ENCODE measurements around the gene ACOX3. TPM values are rescaled to one million over a fixed set of nuclear protein-coding genes. Genes with fewer than 3 reads are reported as not detected.
"Not testable (repeated sequence)": the region's sequence is repeated elsewhere in the genome, so short reads cannot be mapped to it uniquely, and the experiment has no call there.

The ACOX3 gene
- total RNA-seq, 1 donor from 2014 or later, result 22.5 TPM

DNA sequence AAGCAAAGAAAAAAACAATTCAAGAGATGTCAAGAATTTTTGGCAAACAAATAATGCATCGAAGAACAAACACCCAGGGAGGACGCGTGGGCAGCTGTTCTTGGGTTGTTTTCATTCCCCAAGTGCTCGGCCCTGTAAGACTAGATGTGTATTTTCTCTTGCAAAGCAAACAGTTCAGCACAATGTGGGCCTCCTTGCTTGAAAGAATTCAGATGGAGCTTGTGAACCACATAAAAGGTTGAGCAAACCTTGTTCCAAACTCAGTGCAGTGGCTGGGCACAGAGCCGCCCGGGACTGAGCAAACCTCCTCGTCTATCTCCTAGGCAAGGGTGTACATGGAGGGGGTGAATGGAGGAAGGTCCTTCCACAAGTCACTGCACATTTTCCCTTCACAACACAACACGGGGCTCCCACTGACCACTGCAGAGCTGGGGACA is 88.6 kb downstream of the ACOX3 start:
- DNase-seq, result peak; percentile 44
- intact Hi-C loops (cut with DNase I), result no loop called here
- ATAC-seq (ENCODE audit: poor library complexity), result peak; percentile 40

DNA sequence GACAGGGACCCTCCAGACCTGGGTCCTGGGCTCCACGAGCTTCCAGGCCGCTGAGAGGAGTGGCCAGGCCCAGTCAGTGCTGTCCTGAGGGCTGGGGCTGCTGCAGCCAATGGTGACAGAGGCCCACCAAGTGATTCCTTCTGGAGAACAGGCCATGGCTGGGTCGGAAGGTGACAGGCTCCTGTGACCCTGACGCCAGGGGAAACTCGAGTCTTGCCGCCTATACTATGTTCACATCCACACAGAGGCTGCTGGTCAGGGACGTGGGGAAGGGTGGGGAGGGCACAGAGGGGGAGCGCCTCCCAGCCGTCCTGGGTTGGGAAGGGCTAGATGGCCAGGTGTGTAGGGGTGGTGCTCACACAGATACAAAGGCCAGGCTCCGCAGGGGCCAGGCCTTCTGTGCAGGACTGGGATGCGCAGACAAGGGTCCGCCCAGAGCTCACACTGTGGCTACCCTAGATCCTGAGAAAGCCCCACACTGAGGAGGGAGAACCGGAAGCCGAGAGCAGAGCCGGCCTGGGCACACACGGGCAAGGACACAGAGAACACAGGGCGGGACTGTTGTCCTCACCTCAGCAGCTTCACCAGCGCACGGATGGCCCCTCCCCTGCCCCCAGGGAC is 89.6 kb downstream of the ACOX3 start:
- DNase-seq (no peak), ATAC-seq (ENCODE audit: poor library complexity) (no peak)
- intact Hi-C loops (cut with DNase I), result no loop called here

DNA sequence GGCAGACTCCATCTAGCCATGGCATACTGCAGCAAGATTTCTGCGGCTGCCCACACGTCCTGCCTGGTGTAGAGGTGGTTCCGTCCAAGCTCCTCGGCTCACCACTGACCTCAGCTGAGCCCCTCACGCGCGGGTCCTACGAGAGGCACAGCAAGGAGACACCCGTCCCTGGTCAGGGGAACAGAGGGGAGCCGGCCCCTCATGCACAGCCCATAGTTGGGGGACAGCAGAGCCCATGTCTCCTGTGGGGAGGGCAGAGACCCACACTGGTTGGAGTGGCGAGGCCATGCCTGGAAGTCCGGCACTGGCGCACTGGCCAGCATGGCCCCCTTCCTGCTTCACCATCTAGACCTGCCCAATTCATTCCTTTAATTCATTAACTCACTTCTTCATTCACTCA is 90.2 kb downstream of the ACOX3 start:
- intact Hi-C loops (cut with DNase I), result no loop called here
- ATAC-seq (ENCODE audit: poor library complexity), result no peak
- DNase-seq, result no peak

DNA sequence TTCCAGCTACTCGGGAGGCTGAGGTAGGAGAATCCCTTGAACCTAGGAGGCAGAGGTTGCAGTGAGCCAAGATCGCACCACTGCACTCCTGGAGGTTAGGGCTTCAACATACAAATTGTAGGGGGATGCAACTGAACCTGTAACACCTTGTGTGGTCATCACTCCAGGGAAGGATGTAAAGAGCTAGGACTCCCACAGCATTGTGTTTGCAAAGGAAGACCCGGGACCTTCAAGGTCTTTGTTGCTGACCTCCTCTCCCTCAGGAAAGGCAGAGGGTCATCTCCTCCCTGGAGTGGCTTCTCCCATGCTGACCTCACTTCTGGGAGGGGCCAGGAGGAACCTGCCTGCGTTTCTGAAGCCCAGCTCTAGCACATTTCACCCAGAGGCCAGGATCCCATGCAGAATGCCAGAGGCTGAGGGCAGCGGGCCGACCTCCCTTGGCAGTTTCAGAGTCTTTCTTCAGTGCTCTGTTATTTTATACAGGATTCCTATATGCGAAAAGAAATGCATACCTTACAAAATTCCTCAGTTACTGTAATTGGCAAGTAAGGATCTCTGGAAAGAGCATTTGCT is 90.8 kb downstream of the ACOX3 start:
- intact Hi-C loops (cut with DNase I), result loop anchor here (10.0 kb wide), 1 partner anchor 45 kb away; no protein-coding TSS in a partner anchor
- DNase-seq, result no peak
- no peak for ATAC-seq (ENCODE audit: poor library complexity)

DNA sequence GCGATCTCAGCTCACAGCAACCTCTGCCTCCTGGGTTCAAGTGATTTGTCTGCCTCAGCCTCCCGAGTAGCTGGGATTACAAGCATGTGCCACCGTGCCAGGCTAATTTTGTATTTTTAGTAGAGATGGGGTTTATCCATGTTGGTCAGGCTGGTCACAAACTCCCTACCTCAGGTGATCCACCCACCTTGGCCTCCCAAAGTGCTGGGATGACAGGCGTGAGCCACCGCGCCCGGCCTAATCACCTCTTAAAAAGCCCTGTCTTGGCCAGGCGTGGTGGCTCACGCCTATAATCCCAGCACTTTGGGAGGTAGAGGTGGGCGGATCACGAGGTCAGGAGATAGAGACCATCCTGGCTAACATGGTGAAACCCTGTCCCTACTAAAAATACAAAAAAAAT is 91.3 kb downstream of the ACOX3 start:
- not testable (repeated sequence) for DNase-seq; ATAC-seq (ENCODE audit: poor library complexity)
- intact Hi-C loops (cut with DNase I), result loop anchor here (10.0 kb wide), 1 partner anchor 46 kb away; no protein-coding TSS in a partner anchor

DNA sequence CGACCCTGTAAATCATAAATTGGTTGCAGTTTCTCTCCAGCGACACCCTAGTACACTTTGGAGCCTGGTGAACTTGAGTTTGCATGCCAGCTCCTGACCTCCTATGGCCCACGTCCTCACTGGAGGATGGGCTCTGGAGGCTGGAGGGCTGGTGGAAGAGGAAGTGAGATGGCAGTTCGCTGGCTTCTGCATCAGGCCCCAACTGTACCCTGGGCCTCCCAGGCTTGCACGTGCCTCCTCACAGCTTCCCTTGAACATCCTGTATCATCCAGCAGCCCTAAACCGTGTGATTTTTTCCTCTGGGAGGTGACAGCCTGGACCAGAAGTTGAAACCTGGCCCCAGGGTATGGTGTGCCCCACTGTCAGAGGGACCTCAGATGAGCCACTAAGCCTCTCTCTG is 92.5 kb downstream of the ACOX3 start:
- no peak for ATAC-seq (ENCODE audit: poor library complexity)
- intact Hi-C loops (cut with DNase I), result loop anchor here (10.0 kb wide), 1 partner anchor 47 kb away; no protein-coding TSS in a partner anchor
- DNase-seq, result no peak

DNA sequence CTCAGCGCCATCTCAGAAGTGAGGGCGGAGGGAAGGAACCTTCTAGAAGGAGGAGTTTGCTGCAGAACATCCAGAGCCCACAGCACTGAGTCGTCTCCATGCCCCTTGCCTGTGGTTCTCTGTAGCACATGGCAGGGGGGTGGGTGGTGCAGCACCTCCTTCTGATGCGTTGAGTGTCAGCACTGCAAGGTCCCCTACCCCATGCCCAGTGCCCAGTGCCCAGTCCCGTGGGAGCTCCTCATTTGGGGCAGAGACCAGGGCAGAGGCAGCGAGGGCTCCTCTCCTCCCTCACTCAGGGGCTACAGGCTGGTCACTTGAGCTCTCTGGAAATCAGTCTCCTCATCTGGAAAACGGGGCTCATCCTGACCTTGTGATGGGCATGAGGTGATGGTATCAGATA is 92.9 kb downstream of the ACOX3 start:
- no peak for DNase-seq
- intact Hi-C loops (cut with DNase I), result loop anchor here (10.0 kb wide), 1 partner anchor 47 kb away; no protein-coding TSS in a partner anchor
- no peak for ATAC-seq (ENCODE audit: poor library complexity)

DNA sequence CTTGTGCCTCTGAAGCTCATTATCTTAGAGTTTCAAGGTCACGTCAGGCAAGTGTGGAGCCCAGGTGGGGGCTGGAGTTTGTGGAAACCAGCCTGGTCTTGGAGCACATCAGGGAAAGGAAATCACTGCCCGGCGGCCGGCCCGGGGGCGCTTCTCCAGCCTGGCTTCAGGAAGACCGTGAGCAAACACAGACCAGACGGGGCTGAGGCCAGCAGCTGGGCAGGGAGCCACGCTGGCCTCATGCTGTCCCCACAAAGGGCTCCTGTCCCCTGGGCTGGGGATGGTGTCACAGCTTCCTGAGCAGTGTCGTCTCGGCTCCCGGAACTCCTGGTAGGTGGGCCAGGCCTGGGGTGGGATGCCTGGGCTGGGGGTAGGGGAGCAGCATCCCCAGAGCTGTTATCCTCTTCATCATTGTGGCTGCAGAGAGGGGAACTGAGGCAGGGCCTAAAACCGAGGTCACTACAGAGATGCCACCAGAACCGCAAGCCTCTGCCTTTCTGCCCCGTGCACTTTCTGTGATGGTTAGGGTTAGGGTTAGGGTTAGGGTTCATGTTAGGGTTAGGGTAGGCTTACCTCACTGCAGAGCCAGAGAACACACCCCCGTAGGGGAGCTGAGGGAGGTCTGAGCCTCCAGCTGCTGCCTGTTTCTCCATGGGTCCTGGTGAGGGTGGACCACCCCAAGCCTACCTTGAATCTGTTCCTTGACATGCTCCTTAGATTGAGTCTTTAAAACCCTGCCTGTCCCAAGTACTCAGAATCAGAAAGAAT is 93.5 kb downstream of the ACOX3 start:
- intact Hi-C loops (cut with DNase I), result loop anchor here (10.0 kb wide), 1 partner anchor 48 kb away; no protein-coding TSS in a partner anchor
- DNase-seq (peak; percentile 51), ATAC-seq (ENCODE audit: poor library complexity) (peak; percentile 37)

DNA sequence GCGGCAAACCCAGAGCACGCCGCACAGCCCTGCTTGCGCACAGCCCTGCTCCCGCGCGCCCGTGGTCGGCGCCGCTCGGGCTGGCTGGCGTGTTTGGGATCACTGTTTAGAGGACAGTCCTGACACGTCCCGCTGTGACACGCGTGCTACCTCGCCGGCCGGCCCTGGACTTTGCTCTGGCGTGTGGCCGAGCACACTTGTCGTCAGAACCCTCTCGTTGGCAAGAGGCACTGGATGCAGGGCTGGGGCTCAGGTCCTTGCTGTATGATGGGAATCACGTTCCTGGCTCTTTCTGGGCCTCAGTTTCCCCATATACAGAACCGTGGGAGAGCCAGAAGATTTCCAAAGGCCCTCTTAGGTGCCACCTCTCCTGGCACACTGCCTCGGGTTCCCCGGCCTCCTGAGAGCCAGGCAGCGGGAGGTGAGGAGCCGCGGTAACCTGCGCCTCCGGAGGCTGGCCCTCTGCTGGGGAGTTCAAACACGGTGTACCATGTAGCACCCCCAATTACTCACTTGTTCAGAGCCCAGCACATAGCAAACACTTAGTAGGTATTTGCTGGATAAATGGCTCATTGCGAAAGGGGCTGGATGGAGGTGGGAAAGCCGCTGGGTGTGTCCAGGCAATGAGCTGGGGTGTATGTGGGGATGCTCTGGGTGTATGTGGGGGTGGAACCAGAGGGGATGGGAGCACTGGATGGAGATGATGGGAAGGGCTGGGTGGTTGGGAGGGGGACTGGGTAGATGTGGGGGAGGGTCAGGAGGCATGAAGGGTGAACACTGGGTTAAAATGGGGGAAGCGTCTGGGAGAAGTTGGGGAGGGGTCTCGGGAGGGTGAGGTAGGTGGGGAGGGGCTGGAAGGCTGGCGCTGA is 94.3 kb downstream of the ACOX3 start:
- intact Hi-C loops (cut with DNase I), result loop anchor here (10.0 kb wide), 1 partner anchor 49 kb away; no protein-coding TSS in a partner anchor
- DNase-seq, result peak; percentile 45
- ATAC-seq (ENCODE audit: poor library complexity), result no peak

DNA sequence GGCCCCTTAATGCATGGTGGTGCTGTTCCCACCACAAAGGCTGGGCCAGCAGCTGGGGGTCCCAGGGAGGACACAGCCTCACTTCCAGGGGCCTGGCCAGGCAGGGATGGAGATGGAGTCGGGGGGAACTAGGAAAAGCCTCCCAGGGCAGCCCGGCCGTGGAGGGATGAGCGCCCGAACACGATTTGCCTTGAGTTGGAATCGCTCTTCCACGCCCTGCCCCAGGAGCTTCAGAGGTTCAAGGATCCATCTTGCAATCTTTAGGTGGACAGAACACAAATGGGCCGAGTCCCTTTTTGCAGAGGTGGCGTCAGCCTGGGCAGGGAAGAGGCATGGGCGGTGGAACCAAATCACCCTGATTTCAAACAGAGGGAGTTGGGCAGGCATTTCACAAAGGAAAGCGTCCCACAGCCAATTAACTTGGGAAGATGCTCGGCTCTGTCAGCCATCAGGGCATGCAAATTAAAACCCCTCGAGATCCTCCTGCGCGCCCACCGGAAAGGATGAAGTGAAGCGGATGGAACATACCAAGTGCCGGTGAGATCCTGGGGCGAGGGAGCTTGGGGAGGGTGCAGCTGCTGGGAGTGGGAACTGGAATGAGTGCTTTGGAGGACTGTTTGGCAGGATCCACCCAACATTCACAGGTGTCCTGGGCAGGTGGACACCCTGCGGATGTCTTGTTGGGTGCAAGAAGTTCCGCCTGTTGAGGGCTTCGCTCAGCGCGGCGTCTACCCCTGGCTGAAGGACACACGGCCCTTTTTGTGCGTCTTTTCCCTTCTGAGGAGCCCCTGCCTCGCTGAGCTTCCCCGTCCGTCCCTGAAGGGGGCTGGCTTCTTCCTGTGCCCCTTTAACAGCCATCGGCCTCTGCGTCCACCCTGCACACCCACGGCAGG is 95.2 kb downstream of the ACOX3 start:
- ATAC-seq (ENCODE audit: poor library complexity) (no peak), DNase-seq (peak; percentile 23)
- intact Hi-C loops (cut with DNase I), result loop anchor here (10.0 kb wide), 1 partner anchor 50 kb away; no protein-coding TSS in a partner anchor

DNA sequence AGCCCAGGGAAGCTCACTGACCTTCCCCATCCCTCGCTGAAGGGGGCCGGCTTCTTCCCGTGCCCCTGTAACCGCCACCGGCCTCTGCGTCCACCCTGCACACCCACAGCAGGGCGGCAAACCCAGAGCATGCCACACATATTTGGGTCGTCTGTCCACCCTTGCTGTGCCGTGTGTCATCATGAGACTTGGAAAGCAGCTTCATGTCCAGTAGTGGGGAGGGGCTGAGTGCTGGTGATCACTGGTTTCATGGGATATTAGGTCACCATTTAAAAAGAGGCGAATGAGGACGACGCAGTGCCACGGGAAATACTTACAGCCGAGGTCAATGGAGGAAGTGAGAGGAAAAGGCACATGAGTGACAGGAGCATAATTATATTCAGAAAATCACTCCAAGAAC is 96.1 kb downstream of the ACOX3 start:
- peak; percentile 35 for DNase-seq
- no peak for ATAC-seq (ENCODE audit: poor library complexity)
- intact Hi-C loops (cut with DNase I), result loop anchor here (10.0 kb wide), 1 partner anchor 50 kb away; no protein-coding TSS in a partner anchor

DNA sequence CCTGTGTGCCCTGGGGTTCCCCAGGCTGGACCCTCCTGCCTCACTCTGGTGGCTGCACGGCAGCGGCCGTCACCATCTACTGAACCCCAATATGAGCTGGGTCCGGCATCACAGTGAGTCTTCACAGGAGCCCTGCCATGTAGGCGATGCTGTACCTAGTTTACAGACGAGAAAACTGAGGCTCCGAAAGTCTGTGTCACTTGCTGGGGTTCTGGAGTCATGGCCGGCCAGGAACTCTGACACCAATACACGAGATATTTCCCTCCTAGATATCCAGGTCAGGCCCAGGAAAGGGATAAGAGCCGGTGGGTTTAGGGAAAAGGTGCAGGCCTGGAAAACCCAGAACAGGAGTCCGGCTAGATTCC is 96.6 kb downstream of the ACOX3 start:
- ATAC-seq (ENCODE audit: poor library complexity), result no peak
- no peak for DNase-seq
- intact Hi-C loops (cut with DNase I), result loop anchor here (10.0 kb wide), 1 partner anchor 51 kb away; no protein-coding TSS in a partner anchor

DNA sequence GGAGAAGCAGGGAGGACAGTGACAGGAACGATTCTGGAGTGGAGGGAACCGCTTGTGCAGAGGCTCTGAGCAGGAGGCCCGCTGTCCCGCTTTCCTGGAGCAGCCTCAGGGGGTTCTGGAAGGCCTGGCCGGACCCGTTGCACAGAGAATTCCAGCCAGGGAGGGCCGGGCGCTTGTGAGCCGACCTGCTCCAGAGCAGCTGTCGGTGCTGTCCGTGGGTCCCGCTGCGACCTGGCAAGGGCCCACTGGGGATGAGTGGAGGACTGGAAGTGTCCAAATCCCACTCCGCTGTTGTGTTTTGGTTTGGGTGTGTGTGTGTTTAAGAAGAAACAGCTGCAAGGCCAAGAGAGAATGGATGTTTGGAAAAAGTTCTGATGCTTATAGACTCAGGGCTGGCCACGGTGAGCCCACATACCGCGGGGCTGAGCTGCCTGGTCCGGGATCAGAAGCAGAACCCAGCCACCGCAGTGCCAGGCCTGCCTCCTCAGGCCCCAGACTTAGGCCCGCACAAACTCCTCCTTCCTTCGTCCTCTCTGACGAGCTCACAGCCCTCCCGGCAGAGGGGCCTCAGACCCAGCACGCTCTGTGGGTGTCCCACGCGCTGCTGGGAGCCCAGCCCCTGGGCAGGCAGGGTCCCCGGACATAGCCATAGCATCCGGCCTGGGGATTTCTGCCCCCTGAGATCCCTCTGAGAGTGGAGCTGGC is 97.1 kb downstream of the ACOX3 start:
- intact Hi-C loops (cut with DNase I), result loop anchor here (10.0 kb wide), 1 partner anchor 51 kb away; no protein-coding TSS in a partner anchor
- DNase-seq, result peak; percentile 71
- no peak for ATAC-seq (ENCODE audit: poor library complexity)

DNA sequence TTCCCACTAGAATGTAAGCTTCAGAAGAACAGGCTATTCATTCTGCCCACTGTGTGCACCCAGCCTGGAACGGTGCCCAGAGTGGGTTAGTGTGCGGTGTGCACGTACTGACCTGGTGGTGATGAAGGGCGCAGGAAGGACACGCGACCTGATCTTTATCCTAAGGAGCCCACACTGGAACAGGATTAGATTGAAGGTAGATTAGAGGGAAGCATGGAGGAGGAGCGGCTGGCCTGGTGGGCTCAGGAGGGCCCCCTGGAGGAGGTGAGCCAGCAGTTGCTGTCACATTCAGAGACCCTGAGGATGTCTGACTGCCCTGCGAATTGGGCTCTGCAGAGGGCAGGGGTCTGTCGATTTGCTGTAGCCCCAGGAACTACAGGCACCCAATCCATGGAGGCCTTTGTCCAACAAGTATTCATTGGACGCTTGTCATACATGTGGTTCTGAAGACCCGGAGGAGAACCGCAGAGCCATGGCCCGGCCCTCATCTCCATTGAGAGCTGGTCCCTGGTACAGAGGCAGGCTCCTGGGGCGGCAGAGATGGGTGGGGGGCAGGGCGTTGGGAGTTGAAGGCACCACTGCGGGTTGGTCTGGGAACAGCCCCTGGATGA is 97.8 kb downstream of the ACOX3 start:
- intact Hi-C loops (cut with DNase I), result loop anchor here (10.0 kb wide), 1 partner anchor 52 kb away; no protein-coding TSS in a partner anchor

DNA sequence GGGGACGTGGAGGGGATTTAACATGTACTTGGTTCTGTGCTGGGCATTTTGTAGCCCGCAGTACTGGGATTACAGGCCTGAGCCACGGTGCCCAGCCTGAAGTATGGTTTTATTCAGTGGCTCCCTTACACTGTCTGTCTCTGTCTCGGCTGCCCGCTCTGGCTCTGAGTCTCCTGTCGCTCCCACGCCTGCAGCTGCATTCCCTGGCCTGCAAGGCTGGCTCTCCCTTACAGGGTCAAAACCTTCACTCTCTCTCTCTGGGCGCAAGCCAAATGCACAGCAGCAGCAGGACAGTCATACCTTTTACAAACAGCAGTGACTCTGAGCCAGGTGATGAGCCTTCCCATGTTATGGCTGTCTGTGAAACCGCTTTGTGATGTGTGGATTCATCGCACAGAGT is 98.8 kb downstream of the ACOX3 start:
- intact Hi-C loops (cut with DNase I), result loop anchor here (10.0 kb wide), 1 partner anchor 53 kb away; no protein-coding TSS in a partner anchor
- DNase-seq (peak; percentile 82), ATAC-seq (ENCODE audit: poor library complexity) (peak; percentile 74)

More for the DNA sequence above, 97.8 kb downstream of the ACOX3 start:
- ATAC-seq (ENCODE audit: poor library complexity) (no peak), DNase-seq (peak; percentile 42)

DNA sequence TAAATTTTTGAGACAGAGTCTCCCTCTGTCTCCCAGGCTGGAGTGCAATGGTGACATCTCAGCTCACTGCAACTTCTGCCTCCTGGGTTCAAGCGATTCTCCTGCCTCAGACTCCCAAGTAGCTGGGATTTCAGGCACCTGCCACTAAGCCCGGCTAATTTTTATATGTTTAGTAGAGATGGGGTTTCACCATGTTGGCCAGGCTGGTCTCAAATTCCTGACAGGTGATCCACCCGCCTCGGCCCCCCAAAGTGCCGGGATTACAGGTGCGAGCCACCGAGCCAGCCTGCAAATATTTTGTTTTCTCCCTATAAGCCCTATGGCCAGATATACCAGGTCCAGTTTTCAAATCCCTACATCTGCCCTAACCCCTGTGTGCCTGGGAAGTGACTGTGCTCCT is 99.2 kb downstream of the ACOX3 start:
- DNase-seq, result peak; percentile 31
- not testable (repeated sequence) for ATAC-seq (ENCODE audit: poor library complexity)
- intact Hi-C loops (cut with DNase I), result loop anchor here (10.0 kb wide), 1 partner anchor 54 kb away; no protein-coding TSS in a partner anchor
